Endothelial cell of umbilical vein (primary cell): ENCODE measurements around the gene ALPL. TPM values are rescaled to one million over a fixed set of nuclear protein-coding genes. Genes with fewer than 3 reads are reported as not detected.

ENCODE experiments used
- BruUV-seq: library from RNA; stranded (reverse); fragments of 400-500 nt; replicated peaks from 2 replicates; lab custom pipeline; 2021; lab: Mats Ljungman, UMichigan
- CTCF ChIA-PET: fragments of 300-600, 350-600 bp; sonication (Branson Sonifier 250); formaldehyde crosslinking; loops from one replicate; lab custom pipeline; 2021; ENCODE audit warnings: antibody characterized with exemption, inconsistent platforms; lab: Charles Lee
- POLR2A ChIA-PET: fragments of 300-600, 350-600 bp; sonication (Branson Sonifier 250); formaldehyde crosslinking; loops from one replicate; lab custom pipeline; 2021; ENCODE audit warnings: antibody characterized with exemption, inconsistent platforms; lab: Charles Lee
- DNase-seq: peaks from one replicate; pipeline ENCODE4 v3.0.0-alpha.2; 2011; ENCODE audit warnings: low read depth, low spot score
- FAIRE-seq: peaks from 2 replicates; lab custom pipeline; 2011; peaks lifted over from hg19 to GRCh38; lab: Jason Lieb, UNC
- H2AFZ ChIP-seq: 2 replicates; pipeline ENCODE4 v1.6.0; 2012; ENCODE audit warnings: low read depth, low read length, control low read depth, inconsistent platforms
- H3K27ac ChIP-seq: 2 replicates; pipeline ENCODE4 v1.5.1; 2011; ENCODE audit warnings: low read depth, mild to moderate bottlenecking, control low read depth, low read length, moderate library complexity; ENCODE audit not compliant: insufficient read depth
- H3K27me3 ChIP-seq, 2 experiments: 2 replicates each; pipeline versions ENCODE4 v1.6.0 to v1.6.1; 2011; ENCODE audit warnings: low read length in 2 of 2, mixed read lengths in 1 of 2; ENCODE audit not compliant: control insufficient read depth in 2 of 2, insufficient read depth in 2 of 2
- H3K36me3 ChIP-seq, 2 experiments: 2 replicates in 1 of 2; 3 replicates in 1 of 2; pipeline ENCODE4 v1.5.1; 2011; ENCODE audit warnings: low read length in 2 of 2, mild to moderate bottlenecking in 1 of 2, moderate library complexity in 1 of 2; ENCODE audit not compliant: control insufficient read depth in 2 of 2, insufficient read depth in 2 of 2; ENCODE audit errors: extremely low read depth in 1 of 2
- H3K4me1 ChIP-seq: 3 replicates; pipeline ENCODE4 v1.5.1; 2011; ENCODE audit warnings: mild to moderate bottlenecking, low read length; ENCODE audit not compliant: control insufficient read depth, insufficient read depth; ENCODE audit errors: extremely low read depth
- H3K4me2 ChIP-seq: 2 replicates; pipeline ENCODE4 v1.6.1; 2011; ENCODE audit warnings: low read length, control low read depth, mixed read lengths; ENCODE audit not compliant: insufficient read depth
- H3K4me3 ChIP-seq, 3 experiments: fragments of 200-600 bp in 1 of 3; sonication (generic), shearing (Covaris generic) in 1 of 3; replicated peaks in 1 of 3; 2 replicates each; pipeline ENCODE4 v1.5.1; 2011 to 2016; ENCODE audit warnings: control low read depth in 3 of 3, low read length in 3 of 3, mild to moderate bottlenecking in 2 of 3, inconsistent platforms in 1 of 3, low read depth in 1 of 3, moderate library complexity in 1 of 3; ENCODE audit not compliant: insufficient read depth in 1 of 3
- H3K79me2 ChIP-seq: 2 replicates; pipeline ENCODE4 v1.6.0; 2012; ENCODE audit warnings: low read length, inconsistent platforms; ENCODE audit not compliant: control insufficient read depth, insufficient read depth
- H3K9ac ChIP-seq: replicated peaks from 2 replicates; pipeline ENCODE3; 2011; ENCODE audit warnings: low read length, control low read depth; ENCODE audit not compliant: insufficient read depth; ENCODE audit errors: extremely low read depth
- H3K9me1 ChIP-seq: replicated peaks from 3 replicates; pipeline ENCODE4 v1.6.0; 2011; ENCODE audit warnings: mild to moderate bottlenecking, low read length; ENCODE audit not compliant: control insufficient read depth, insufficient read depth; ENCODE audit errors: extremely low read depth
- H3K9me3 ChIP-seq: replicated peaks from 2 replicates; pipeline ENCODE4 v1.5.1; 2012; ENCODE audit warnings: low read length, inconsistent platforms; ENCODE audit not compliant: control insufficient read depth, insufficient read depth
- H4K20me1 ChIP-seq: replicated peaks from 2 replicates; pipeline ENCODE3; 2011; ENCODE audit warnings: mild to moderate bottlenecking, low read length; ENCODE audit not compliant: control insufficient read depth, insufficient read depth; ENCODE audit errors: extremely low read depth
- EZH2 ChIP-seq: IDR thresholded peaks from 2 replicates; pipeline ENCODE4 v1.6.1; 2012; ENCODE audit warnings: borderline replicate concordance, low read depth, mild to moderate bottlenecking, moderate library complexity, low read length, inconsistent platforms; ENCODE audit not compliant: severe bottlenecking
- FOS ChIP-seq: IDR thresholded peaks from 2 replicates; pipeline ENCODE4 v1.6.1; 2011; ENCODE audit warnings: mild to moderate bottlenecking, low read length, moderate library complexity, borderline replicate concordance; ENCODE audit not compliant: insufficient read depth
- GATA2 ChIP-seq: IDR thresholded peaks from 2 replicates; pipeline ENCODE4 v1.7.0; 2011; ENCODE audit warnings: low read depth, mild to moderate bottlenecking, moderate library complexity, mixed read lengths, low read length; ENCODE audit not compliant: insufficient read length, insufficient read depth
- JUN ChIP-seq: IDR thresholded peaks from 2 replicates; pipeline ENCODE4 v1.6.1; 2011; ENCODE audit warnings: borderline replicate concordance, low read depth; ENCODE audit not compliant: insufficient read length, insufficient read depth
- MYC ChIP-seq: IDR thresholded peaks from one replicate; pipeline ENCODE4 v1.6.1; 2011; ENCODE audit warnings: mild to moderate bottlenecking, low read depth, low read length
- POLR2A ChIP-seq: IDR thresholded peaks from 2 replicates; pipeline ENCODE4 v1.6.1; 2012; ENCODE audit warnings: low read depth, mild to moderate bottlenecking, control low read depth, low read length
- POLR2AphosphoS5 ChIP-seq: IDR thresholded peaks from 2 replicates; pipeline ENCODE4 v1.6.1; 2012; ENCODE audit warnings: low read depth, mild to moderate bottlenecking, control low read depth, low read length, moderate library complexity; ENCODE audit not compliant: insufficient read depth
- dilution Hi-C: fragments of 300-500 bp; cut with MboI; formaldehyde crosslinking; loops from one replicate; pipeline ENCODE4 v1.15.0; 2019; ENCODE audit warnings: low sequenced_read_pairs; ENCODE audit not compliant: extremely low pct_ligation_motif_present
- intact Hi-C: fragments of 100-400 bp; cut with micrococcal nuclease; formaldehyde crosslinking; loops from one replicate; pipeline ENCODE4 v1.10.0; 2022
- polyA plus RNA-seq, 4 experiments: library from polyadenylated mRNA; depleted of rRNA in 3 of 4; stranded (reverse) in 3 of 4; unstranded in 1 of 4; fragments of >200 nt; gene quantifications; 2 replicates each; pipeline versions ENCODE4 v1.2.1 to v1.2.3, GENCODE V29; 2011 to 2012; ENCODE audit warnings: missing spikeins in 1 of 4
- total RNA-seq: library from RNA; stranded (reverse); gene quantifications from 2 replicates; pipeline ENCODE4 v1.2.3, GENCODE V29; 2021
- TF ChIP-seq, protein P1 (sequence below): IDR thresholded peaks from 2 replicates; pipeline ENCODE4 v1.6.1; 2011; ENCODE audit not compliant: insufficient read depth, insufficient read length
- TF ChIP-seq, protein P2 (sequence below), 2 donors: IDR thresholded peaks; 1 replicate in 1 of 2; 2 replicates in 1 of 2; pipeline ENCODE4 v1.5.1; 2011; ENCODE audit warnings: low read length in 2 of 2, mild to moderate bottlenecking in 2 of 2, moderate library complexity in 2 of 2, control low read depth in 1 of 2, inconsistent platforms in 1 of 2, low read depth in 1 of 2; ENCODE audit not compliant: insufficient read depth in 1 of 2; ENCODE audit errors: extremely low read depth in 1 of 2

Gene ALPL
- total and polyA plus RNA-seq, 2 donors (not counting 3 experiments of a cell fraction or from before 2014, with no cell fraction given) = 0.38 to 0.92 TPM

DNA sequence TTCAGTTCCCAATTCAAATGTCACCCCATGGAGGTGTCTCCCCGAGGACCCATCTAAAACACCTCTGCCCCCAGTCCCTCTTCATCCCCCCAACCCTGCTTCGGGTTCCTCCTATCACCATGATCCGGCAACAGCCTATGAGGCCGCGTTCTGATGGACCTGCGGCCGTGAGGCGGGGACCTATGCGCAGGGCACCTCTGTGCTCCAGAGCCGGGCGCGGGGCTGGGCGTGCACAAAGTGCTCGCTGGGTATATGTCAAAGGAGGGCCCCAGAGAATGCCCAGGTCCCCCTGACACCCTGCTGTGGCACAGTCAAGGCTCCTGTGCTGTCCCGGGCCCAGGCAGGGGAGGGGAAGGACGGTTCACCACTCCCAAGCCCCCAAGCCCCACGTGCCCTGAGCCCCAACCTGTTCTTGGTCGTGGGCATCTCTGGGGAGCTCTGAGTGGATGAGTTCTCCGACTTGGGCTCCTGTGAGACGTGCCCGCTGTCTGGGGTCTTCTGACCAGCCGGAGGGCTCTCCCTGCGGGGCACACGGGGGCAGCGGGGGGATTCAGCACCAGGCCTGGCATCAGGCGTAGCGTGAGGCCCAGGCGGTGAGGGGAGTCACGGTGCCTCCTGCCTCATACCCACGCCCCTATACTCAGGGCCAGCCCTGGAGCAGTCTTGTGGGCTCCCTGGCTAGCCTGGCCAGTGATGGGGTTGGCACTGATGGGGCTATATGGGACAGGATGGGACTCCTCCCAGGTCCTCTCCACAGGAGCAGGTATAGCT, 92.2 kb downstream of the ALPL start:
- H3K27me3 ChIP-seq = peaks cover 0 to 5% of the 10 kb centered on the region in 2 experiments
- DNase-seq (no peak), FAIRE-seq (no peak)
- no peaks in the 10 kb centered on the region for H3K9me3 ChIP-seq
- no peak overlapping the region for H3K27ac ChIP-seq
- dilution Hi-C loops = no loop called here
- H3K4me1 ChIP-seq = no peaks in the 10 kb centered on the region
- H3K4me3 ChIP-seq = no peak overlapping the region
- no TSS peak for BruUV-seq
- no peak overlapping the region for H3K9ac ChIP-seq
- intact Hi-C loops = no loop called here
- H2AFZ ChIP-seq = no peak overlapping the region
- H4K20me1 ChIP-seq = no peaks in the 10 kb centered on the region
- TF ChIP-seq, protein P1, sequence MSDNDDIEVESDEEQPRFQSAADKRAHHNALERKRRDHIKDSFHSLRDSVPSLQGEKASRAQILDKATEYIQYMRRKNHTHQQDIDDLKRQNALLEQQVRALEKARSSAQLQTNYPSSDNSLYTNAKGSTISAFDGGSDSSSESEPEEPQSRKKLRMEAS = no peak
- TF ChIP-seq GATA2 = no peak
- TF ChIP-seq FOS = no peak
- TF ChIP-seq POLR2A = no peak
- no peak for TF ChIP-seq JUN
- no peak for TF ChIP-seq POLR2AphosphoS5
- no peak for TF ChIP-seq MYC
- TF ChIP-seq, protein P2, sequence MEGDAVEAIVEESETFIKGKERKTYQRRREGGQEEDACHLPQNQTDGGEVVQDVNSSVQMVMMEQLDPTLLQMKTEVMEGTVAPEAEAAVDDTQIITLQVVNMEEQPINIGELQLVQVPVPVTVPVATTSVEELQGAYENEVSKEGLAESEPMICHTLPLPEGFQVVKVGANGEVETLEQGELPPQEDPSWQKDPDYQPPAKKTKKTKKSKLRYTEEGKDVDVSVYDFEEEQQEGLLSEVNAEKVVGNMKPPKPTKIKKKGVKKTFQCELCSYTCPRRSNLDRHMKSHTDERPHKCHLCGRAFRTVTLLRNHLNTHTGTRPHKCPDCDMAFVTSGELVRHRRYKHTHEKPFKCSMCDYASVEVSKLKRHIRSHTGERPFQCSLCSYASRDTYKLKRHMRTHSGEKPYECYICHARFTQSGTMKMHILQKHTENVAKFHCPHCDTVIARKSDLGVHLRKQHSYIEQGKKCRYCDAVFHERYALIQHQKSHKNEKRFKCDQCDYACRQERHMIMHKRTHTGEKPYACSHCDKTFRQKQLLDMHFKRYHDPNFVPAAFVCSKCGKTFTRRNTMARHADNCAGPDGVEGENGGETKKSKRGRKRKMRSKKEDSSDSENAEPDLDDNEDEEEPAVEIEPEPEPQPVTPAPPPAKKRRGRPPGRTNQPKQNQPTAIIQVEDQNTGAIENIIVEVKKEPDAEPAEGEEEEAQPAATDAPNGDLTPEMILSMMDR (IDR thresholded peaks at IDR 0.05; ENCODE audit: extremely low read depth in 1 of 2, insufficient read depth in 1 of 2, low read depth in 1 of 2, low read length in 2 of 2) = no peak
- no peak for TF ChIP-seq EZH2
- CTCF ChIA-PET = interaction anchor here (0.9 kb wide), 1 partner anchor 233 kb away, joined by 3 read pairs; no protein-coding TSS in a partner anchor
- H3K9me1 ChIP-seq = no peaks in the 10 kb centered on the region
- no peaks in the 10 kb centered on the region for H3K79me2 ChIP-seq
- no peaks in the 10 kb centered on the region for H3K36me3 ChIP-seq
- H3K4me2 ChIP-seq = no peak overlapping the region
- POLR2A ChIA-PET = no interaction called here
